Stimulated activated naive B cell treated with anti-CD40 and anti-IgM and Interleukin-4, amounts not matched to agents 10 μg/mL and 1 μg/mL and 100 μg/mL, for 72 hours (primary cell): ENCODE results near the gene GPM6B.

Source experiments
- ATAC-seq, 2 donors: fragments of 150-1000 bp; cut with Tn5 transposase; replicated peaks; 2 replicates each; pipeline ENCODE4 v1.10.0; 2021; ENCODE audit warnings: moderate library complexity in 1 of 2
- DNase-seq: peaks from one replicate; pipeline ENCODE4 v3.0.0; 2021
- H3K27ac Mint-ChIP-seq: one replicate; pipeline ENCODE4 v1.8.0; 2022; ENCODE audit warnings: mild to moderate bottlenecking, mixed read lengths
- H3K27me3 Mint-ChIP-seq, 2 donors: one replicate each; pipeline ENCODE4 v1.8.0; 2022; ENCODE audit warnings: mixed read lengths in 2 of 2
- H3K36me3 Mint-ChIP-seq, 2 donors: one replicate each; pipeline ENCODE4 v1.8.0; 2022; ENCODE audit warnings: mixed read lengths in 2 of 2, mild to moderate bottlenecking in 1 of 2
- H3K4me1 Mint-ChIP-seq, 2 donors: one replicate each; pipeline ENCODE4 v1.8.0; 2022; ENCODE audit warnings: mixed read lengths in 2 of 2, mild to moderate bottlenecking in 1 of 2
- H3K4me3 Mint-ChIP-seq, 2 donors: one replicate each; pipeline ENCODE4 v1.8.0; 2022; ENCODE audit warnings: mild to moderate bottlenecking in 2 of 2, mixed read lengths in 2 of 2, moderate library complexity in 1 of 2
- H3K9me3 Mint-ChIP-seq, 2 donors: one replicate each; pipeline ENCODE4 v1.8.0; 2022; ENCODE audit warnings: mixed read lengths in 2 of 2, mild to moderate bottlenecking in 1 of 2

Gene GPM6B

DNA sequence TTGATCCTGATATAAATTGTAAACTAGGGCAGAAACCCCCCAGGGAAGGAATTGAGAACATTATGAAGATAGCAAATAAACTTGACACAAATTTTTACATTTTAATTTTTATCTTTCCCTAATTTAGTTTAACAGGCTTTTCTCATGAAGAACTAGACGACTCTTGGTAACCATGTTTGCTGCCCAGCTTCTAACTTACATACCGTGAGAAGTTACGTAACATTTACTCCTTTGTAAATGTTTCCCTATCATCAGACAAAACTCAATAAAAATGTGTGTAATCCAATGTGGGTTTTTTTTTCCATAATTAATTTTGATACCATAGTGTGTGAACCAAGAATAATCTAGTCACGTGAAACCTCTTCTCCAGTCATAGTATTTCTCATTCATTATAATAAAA lies 48.0 kb downstream of the GPM6B start:
- no peak overlapping the region for H3K27ac Mint-ChIP-seq
- no peak for ATAC-seq
- no peak for DNase-seq
- no peaks in the 10 kb centered on the region for H3K9me3 Mint-ChIP-seq
- H3K4me1 Mint-ChIP-seq = peaks cover 0 to 23% of the 10 kb centered on the region in 2 donors
- H3K36me3 Mint-ChIP-seq = peaks cover 22 to 70% of the 10 kb centered on the region in 2 donors
- peaks cover 0 to 16% of the 10 kb centered on the region in 2 donors for H3K27me3 Mint-ChIP-seq
- no peak overlapping the region for H3K4me3 Mint-ChIP-seq

DNA sequence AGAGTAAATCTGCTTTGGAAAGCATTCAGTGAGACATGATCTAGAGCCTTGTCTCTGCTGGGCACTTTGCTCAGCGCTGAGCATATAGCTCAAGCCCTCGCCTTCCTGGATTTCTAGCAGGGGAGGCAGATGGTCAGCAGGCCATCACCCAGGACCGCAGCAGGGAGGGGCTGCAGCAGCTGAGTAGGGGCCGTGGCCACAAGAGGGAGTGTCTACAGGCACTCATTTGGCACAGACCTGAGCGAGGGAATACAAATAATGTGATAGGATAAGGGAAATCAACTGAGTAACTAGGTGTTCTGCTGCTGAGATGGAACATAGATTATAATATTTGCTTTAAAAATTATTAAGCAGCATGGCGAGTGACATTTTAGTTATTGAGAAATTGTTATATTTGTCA lies 52.1 kb downstream of the GPM6B start:
- ATAC-seq (no peak), DNase-seq (no peak)
- Mint-ChIP-seq H3K27me3 (peaks cover 0 to 11% of the 10 kb centered on the region in 2 donors), H3K4me1 (peaks cover 7 to 28% of the 10 kb centered on the region in 2 donors), H3K9me3 (no peaks in the 10 kb centered on the region), H3K36me3 (peaks cover 21 to 64% of the 10 kb centered on the region in 2 donors), H3K4me3 (no peak overlapping the region), H3K27ac (no peak overlapping the region)

DNA sequence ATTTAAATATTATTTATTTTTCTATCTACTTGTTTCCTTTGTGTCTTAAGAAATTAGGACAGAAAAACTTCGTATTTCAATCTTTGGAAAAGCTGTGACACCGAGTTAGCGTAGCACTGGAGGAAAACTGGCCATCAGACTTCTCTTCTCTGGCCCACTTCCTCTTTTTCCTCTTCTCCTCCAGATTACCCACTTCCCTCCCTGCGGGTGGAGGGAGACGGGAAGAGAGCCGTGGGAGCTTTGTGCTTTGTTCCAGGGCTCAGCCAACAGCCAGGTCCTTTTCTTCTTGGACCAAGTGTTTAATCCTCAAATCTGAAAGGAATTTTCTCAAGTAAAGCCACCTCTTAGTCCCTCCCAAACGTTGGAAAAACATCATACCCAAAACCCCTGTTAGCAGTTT lies 52.6 kb downstream of the GPM6B start:
- H3K27ac Mint-ChIP-seq = no peak overlapping the region
- no peak overlapping the region for H3K4me3 Mint-ChIP-seq
- H3K36me3 Mint-ChIP-seq = peaks cover 21 to 59% of the 10 kb centered on the region in 2 donors
- DNase-seq = no peak
- H3K9me3 Mint-ChIP-seq = no peaks in the 10 kb centered on the region
- H3K4me1 Mint-ChIP-seq = peaks cover 8 to 29% of the 10 kb centered on the region in 2 donors
- H3K27me3 Mint-ChIP-seq = peaks cover 0 to 11% of the 10 kb centered on the region in 2 donors
- ATAC-seq = no peak

DNA sequence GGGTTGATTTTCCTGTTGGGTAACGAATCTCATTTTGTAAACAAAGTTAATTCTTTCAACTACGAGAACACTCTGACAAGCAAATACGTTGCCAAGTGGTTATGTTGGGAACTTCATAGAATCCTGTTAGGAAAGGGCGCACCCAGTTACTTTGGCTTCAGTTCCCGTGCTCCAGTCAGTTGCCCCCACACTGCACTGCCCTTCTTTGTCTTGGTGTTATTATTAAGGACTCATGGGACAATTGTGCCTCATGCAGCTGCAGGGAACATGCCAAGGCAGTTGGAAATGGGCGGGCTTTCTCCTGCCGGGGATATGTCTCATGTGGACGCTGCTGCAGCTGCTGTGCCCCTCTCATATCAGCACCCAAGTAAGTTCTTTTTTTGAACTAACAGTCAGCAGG lies 53.4 kb downstream of the GPM6B start:
- H3K9me3 Mint-ChIP-seq = no peaks in the 10 kb centered on the region
- no peak for DNase-seq
- peaks cover 12 to 35% of the 10 kb centered on the region in 2 donors for H3K4me1 Mint-ChIP-seq
- H3K4me3 Mint-ChIP-seq = no peak overlapping the region
- ATAC-seq = no peak
- peaks cover 21 to 52% of the 10 kb centered on the region in 2 donors for H3K36me3 Mint-ChIP-seq
- H3K27ac Mint-ChIP-seq = no peak overlapping the region
- peaks cover 0 to 11% of the 10 kb centered on the region in 2 donors for H3K27me3 Mint-ChIP-seq

DNA sequence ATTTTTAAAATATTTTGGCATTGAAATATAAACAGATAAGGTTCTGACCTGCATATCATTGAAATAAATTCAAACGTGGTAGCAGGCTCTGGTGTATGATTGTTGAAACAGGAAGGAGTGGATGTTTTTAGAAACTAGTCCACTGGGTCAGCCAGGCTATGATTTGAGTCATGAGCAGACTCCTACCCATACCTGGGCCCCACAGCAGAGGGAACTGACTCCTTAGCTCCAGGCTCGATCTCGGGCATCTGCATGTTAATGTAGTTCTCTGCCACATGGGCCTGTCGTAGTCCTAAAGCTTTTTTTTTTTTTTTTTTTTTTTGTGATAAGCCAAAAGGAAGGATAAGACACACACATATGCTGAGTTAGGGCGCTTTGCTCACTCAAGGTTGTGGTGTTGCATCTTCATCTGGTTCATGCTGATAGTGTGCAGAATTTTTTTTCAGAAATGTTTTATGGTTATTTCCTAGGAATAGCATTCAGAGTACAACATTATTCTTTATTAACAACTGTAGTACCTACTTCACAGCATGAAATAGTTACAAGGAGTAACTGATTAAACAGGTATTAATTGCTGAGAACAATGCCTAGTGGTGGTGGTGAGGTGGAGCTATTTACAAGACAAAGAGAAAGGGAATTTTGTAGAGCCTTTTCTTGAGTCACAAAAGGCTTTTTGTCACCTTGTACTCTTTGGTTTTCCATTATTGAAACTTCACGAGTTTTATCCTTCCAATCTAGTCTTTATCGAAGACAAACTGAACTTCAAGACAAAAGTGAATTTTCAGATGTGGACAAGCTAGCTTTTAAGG lies 55.1 kb downstream of the GPM6B start:
- no peak overlapping the region for H3K4me3 Mint-ChIP-seq
- DNase-seq (peak; percentile 11), ATAC-seq (peak; percentile 72 to 84)
- H3K36me3 Mint-ChIP-seq = peaks cover 25 to 49% of the 10 kb centered on the region in 2 donors
- peaks cover 14 to 37% of the 10 kb centered on the region in 2 donors for H3K4me1 Mint-ChIP-seq
- no peaks in the 10 kb centered on the region for H3K9me3 Mint-ChIP-seq
- H3K27ac Mint-ChIP-seq = no peak overlapping the region
- H3K27me3 Mint-ChIP-seq = peaks cover 0 to 10% of the 10 kb centered on the region in 2 donors

DNA sequence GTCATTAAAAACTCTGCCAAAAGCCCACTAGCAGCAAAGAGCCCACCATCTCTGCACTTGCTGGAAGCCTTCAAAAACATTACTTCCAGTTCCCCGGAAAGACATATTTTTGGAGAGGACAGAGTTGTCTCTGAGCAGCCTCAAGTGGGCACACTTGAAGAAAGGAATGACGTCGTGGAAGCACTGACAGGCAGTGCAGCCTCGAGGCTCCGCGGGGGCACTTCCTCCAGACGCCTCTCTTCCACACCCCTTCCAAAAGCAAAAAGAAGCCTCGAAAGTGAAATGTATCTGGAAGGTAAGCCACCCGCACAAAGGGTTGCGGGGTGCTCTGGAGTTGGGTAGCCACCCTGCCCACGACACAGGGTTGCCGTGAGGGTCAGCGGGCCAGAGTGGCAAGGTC lies 56.5 kb downstream of the GPM6B start:
- no peaks in the 10 kb centered on the region for H3K9me3 Mint-ChIP-seq
- ATAC-seq = no peak
- no peak overlapping the region for H3K4me3 Mint-ChIP-seq
- H3K27ac Mint-ChIP-seq = no peak overlapping the region
- peaks cover 16 to 24% of the 10 kb centered on the region in 2 donors for H3K4me1 Mint-ChIP-seq
- peaks cover 13 to 38% of the 10 kb centered on the region in 2 donors for H3K36me3 Mint-ChIP-seq
- peaks cover 0 to 3% of the 10 kb centered on the region in 2 donors for H3K27me3 Mint-ChIP-seq
- DNase-seq = no peak

DNA sequence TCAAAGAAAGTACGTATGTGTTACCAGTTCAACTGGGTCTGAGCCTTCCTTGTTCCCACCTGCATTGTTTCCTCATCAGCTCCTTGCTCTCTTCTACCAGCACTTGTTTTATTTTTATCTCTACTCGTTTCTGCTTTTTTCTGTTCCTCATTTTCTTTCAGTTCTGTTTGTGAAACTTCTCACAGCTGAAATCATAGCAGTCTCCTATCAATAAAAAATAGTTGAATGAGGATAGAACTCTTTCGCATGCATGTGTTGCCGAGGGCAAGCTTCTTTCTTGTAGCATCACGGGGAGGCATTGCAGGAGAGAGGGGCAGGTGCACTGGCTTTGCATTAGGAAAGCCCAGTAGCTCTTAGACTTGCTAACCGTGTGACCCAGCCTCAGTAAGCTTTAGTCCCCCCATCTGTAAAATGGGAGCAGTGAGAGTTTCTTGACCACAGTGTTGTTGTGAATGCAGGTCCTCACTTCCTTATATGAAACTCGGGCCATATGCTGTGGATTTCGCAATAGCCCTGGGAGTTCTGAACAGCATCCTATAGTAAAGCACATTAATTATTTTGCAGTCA lies 57.7 kb downstream of the GPM6B start:
- Mint-ChIP-seq H3K9me3 (no peaks in the 10 kb centered on the region), H3K36me3 (peaks cover 13 to 32% of the 10 kb centered on the region in 2 donors), H3K4me3 (peak overlapping the region in 1 of 2 donors; percentile 0), H3K27me3 (no peaks in the 10 kb centered on the region), H3K4me1 (peaks cover 17 to 18% of the 10 kb centered on the region in 2 donors), H3K27ac (peak overlapping the region; percentile 0)
- no peak for DNase-seq
- ATAC-seq = peak; percentile 82 to 86

DNA sequence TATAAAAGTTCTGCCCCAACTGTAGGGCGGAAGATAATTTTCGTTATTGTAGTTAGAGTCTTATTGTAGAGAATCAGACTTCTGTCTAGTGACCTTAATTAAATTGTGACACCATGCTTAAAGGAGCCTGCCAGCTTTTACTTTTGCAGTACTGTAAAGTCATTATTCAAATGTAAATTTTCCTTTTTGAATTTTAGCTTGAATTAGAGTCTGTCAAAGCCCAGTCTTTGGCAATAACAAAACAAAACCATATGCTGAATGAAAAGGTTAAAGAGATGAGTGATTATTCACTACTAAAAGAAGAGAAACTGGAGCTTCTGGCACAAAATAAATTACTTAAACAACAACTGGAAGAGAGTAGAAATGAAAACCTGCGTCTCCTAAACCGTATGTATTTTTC lies 60.5 kb downstream of the GPM6B start:
- H3K9me3 Mint-ChIP-seq = no peaks in the 10 kb centered on the region

DNA sequence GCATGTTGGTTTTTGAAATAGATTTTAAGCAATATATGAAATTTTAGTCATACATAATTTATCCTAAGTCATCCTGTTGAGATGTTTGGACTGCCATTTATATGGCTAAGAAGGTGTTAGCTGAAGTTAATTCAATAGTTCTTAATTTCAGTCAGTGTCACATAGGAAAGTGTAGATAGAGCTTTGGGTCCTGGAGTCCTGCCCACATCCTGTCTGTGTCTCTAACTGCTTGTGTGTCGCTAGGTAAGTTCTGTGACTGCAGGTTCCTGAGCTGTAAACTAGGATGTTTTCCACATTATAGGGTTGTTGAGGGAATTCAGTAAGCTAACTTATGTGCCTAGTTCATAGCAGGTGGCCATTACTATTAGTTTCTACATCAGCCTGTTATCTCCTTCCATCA lies 61.6 kb downstream of the GPM6B start:
- Mint-ChIP-seq H3K4me3 (no peak overlapping the region), H3K4me1 (peaks cover 26 to 28% of the 10 kb centered on the region in 2 donors), H3K36me3 (peaks cover 15 to 27% of the 10 kb centered on the region in 2 donors), H3K27me3 (no peaks in the 10 kb centered on the region), H3K9me3 (no peaks in the 10 kb centered on the region), H3K27ac (no peak overlapping the region)
- DNase-seq (no peak), ATAC-seq (no peak)

More for the DNA sequence above, 60.5 kb downstream of the GPM6B start:
- no peak overlapping the region for H3K27ac Mint-ChIP-seq
- ATAC-seq = no peak
- H3K4me1 Mint-ChIP-seq = peaks cover 25% of the 10 kb centered on the region in 2 donors
- no peak overlapping the region for H3K4me3 Mint-ChIP-seq
- peaks cover 21 to 37% of the 10 kb centered on the region in 2 donors for H3K36me3 Mint-ChIP-seq
- no peak for DNase-seq
- no peaks in the 10 kb centered on the region for H3K27me3 Mint-ChIP-seq

DNA sequence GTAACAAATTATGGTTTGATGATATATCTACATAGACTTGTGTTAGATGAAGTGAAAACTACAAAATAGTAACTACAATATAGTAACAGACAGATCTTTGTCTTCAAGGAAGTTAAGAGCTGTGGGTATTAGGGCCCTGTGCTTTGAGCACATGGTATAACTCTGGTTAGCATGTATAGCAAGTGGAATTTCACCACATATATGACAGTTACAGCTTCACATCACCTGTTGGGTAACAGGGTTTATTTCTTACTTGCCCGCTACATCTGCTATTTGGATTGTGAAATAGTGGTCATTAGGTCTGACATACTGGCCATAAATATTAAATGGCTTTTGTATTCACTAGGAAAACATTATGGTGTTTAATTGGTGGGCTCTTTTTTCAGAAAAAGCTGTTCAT lies 62.1 kb downstream of the GPM6B start:
- ATAC-seq (no peak), DNase-seq (no peak)
- Mint-ChIP-seq H3K36me3 (peaks cover 15 to 27% of the 10 kb centered on the region in 2 donors), H3K9me3 (no peaks in the 10 kb centered on the region), H3K4me3 (no peak overlapping the region), H3K27me3 (no peaks in the 10 kb centered on the region), H3K27ac (no peak overlapping the region), H3K4me1 (peaks cover 26 to 30% of the 10 kb centered on the region in 2 donors)

DNA sequence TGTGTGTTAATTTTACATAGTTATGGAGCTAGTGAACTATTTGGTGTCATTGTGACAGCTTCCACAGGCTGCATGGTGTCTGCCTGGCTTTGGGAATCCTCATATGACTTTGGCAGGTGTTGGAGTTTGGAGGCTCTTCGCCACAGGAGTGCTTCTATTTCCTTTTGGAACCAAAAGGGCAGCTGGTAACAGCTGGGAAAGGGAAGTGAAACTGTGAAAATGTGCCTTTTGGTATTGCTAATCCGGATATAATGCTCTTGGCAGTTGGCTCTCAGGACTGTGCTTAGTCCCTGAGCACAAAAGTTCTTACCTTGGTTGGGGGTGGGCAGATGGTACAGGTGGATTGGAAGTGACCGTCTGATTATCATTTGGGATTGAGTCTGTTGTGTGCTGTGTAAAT lies 64.2 kb downstream of the GPM6B start:
- Mint-ChIP-seq H3K4me3 (peak overlapping the region in 1 of 2 donors; percentile 5), H3K36me3 (peaks cover 11 to 34% of the 10 kb centered on the region in 2 donors)

DNA sequence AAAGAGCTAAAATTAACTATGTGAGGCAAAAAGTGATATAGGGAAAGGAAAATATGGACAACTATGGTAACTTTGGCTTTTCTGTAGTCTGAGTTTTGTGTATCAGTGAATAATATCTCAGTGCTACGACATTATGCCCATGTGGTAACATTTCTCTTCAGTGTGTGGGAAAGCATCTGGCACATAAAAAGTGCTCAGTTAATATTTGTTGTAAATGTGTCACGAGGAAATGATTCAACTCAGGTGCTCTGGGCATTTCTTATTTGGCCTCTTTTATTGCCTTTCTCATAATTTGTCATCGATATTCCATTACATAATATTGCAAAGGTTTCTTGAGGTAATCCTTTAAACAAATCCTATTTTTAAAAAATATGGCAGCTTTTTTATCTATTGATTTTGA lies 64.8 kb downstream of the GPM6B start:
- ATAC-seq (no peak), DNase-seq (no peak)
- Mint-ChIP-seq H3K4me3 (no peak overlapping the region), H3K27ac (no peak overlapping the region), H3K9me3 (no peaks in the 10 kb centered on the region), H3K27me3 (no peaks in the 10 kb centered on the region), H3K4me1 (peaks cover 26 to 28% of the 10 kb centered on the region in 2 donors), H3K36me3 (peaks cover 14 to 37% of the 10 kb centered on the region in 2 donors)

More for the DNA sequence above, 64.2 kb downstream of the GPM6B start:
- Mint-ChIP-seq H3K27me3 (no peaks in the 10 kb centered on the region), H3K27ac (peak overlapping the region; percentile 20), H3K9me3 (no peaks in the 10 kb centered on the region), H3K4me1 (peaks cover 22 to 24% of the 10 kb centered on the region in 2 donors)
- peak; percentile 21 for DNase-seq
- ATAC-seq = peak; percentile 64 to 82

DNA sequence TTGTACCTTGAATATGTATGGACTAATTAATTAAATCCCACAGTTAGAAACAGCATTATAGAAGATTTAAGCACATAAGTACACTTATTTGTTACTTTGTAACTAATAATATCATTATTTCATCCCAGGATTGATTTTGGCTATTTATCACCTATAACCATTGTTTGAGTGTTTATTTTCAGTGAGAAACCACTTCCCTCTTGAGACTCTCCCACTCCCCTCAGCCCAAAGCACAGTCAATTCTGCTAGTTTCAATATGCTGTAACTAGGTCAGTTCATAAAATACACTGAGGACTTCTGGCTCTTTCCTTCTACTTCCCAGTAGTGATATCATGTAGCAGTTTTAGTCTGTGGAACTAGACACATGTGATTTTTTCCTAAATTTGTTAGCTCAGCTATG lies 66.1 kb downstream of the GPM6B start:
- H3K4me3 Mint-ChIP-seq = no peak overlapping the region
- ATAC-seq (peak; percentile 59 to 78), DNase-seq (no peak)
- H3K4me1 Mint-ChIP-seq = peaks cover 24 to 28% of the 10 kb centered on the region in 2 donors
- no peaks in the 10 kb centered on the region for H3K27me3 Mint-ChIP-seq
- peaks cover 11 to 45% of the 10 kb centered on the region in 2 donors for H3K36me3 Mint-ChIP-seq
- no peak overlapping the region for H3K27ac Mint-ChIP-seq
- H3K9me3 Mint-ChIP-seq = no peaks in the 10 kb centered on the region

DNA sequence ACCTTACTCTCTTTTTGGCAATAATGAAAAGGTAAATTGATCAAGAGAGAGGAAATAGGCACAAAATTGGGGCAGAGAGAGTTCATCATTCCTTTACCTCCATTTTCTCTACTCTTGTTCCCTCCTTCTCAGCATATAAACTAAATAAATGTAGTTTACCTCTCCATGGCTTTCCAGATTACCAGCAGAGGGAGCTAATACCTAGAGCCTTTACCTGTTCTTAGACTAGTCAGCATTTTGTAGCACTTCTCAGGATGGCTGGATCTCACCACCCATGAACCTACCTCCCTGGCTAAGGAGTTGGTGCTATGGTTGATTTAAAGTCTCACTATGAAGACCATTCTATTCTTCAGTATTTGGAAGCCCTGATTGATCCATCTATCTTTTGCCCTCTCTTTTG lies 66.7 kb downstream of the GPM6B start:
- ATAC-seq = peak; percentile 42 to 67
- Mint-ChIP-seq H3K9me3 (no peaks in the 10 kb centered on the region), H3K4me3 (no peak overlapping the region), H3K27ac (no peak overlapping the region), H3K27me3 (no peaks in the 10 kb centered on the region), H3K4me1 (peaks cover 21 to 28% of the 10 kb centered on the region in 2 donors), H3K36me3 (peaks cover 11 to 50% of the 10 kb centered on the region in 2 donors)
- DNase-seq = no peak

DNA sequence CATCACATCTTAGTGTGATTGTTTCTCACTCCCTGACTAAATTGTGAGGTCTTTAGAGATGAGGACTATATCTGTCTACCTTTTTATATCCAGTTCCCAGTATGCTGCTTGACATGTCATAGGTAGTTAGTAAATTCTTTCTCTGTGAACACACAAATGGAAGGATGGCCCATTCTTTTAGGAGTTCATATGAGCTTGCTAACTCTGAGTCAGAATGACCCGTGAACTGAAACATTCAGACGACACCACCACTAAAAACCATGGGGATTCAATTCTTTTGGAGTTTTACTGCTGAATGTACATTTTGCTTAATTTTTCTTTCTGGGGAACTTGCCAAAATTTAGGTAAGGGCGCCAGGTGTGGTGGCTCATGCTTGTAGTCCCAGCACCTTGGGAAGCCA lies 68.4 kb downstream of the GPM6B start:
- no peaks in the 10 kb centered on the region for H3K9me3 Mint-ChIP-seq
- H3K27ac Mint-ChIP-seq = no peak overlapping the region
- no peaks in the 10 kb centered on the region for H3K27me3 Mint-ChIP-seq
- DNase-seq (no peak), ATAC-seq (no peak)
- peaks cover 11 to 62% of the 10 kb centered on the region in 2 donors for H3K36me3 Mint-ChIP-seq
- H3K4me3 Mint-ChIP-seq = no peak overlapping the region
- peaks cover 27 to 34% of the 10 kb centered on the region in 2 donors for H3K4me1 Mint-ChIP-seq
